GM12878 (cell line): ENCODE measurements around the gene CCP110. TPM values are rescaled to one million over a fixed set of nuclear protein-coding genes. Genes with fewer than 3 reads are reported as not detected.

Experiments
- ATAC-seq: fragments of 200-7000 bp; cut with Tn5 transposase; 3 replicates; pipeline ENCODE4 v1.9.1; 2020; ENCODE audit warnings: mild to moderate bottlenecking, moderate library complexity
- BruUV-seq: library from RNA; stranded (reverse); fragments of 400-500 nt; replicated peaks from 2 replicates; lab custom pipeline; 2021; lab: Mats Ljungman, UMichigan
- CTCF ChIA-PET: fragments of 300-600 bp; sonication (Branson Sonifier 250); formaldehyde crosslinking; extraction: SDS; loops from one replicate; lab custom pipeline; 2021; ENCODE audit warnings: inconsistent platforms; lab: Yijun Ruan, JAX
- POLR2A ChIA-PET: fragments of 350-600 bp; formaldehyde crosslinking; extraction: SDS; loops from one replicate; lab custom pipeline; 2021; ENCODE audit warnings: inconsistent platforms; lab: Charles Lee
- RAD21 ChIA-PET: fragments of 300-600 bp; sonication (Branson Sonifier 250); formaldehyde crosslinking; loops from one replicate; lab custom pipeline; 2023; ENCODE audit warnings: antibody characterized with exemption; ENCODE audit not compliant: unreplicated experiment; lab: Charles Lee
- SMC1A ChIA-PET: fragments of 300-600 bp; sonication (Branson Sonifier 250); formaldehyde crosslinking; loops from one replicate; lab custom pipeline; 2023; ENCODE audit not compliant: unreplicated experiment, uncharacterized antibody; lab: Charles Lee
- DNase-seq: peaks from one replicate; pipeline ENCODE4 v3.0.0-alpha.2; 2011; ENCODE audit warnings: low read depth, low spot score
- FAIRE-seq: peaks from 3 replicates; lab custom pipeline; 2011; peaks lifted over from hg19 to GRCh38; lab: Jason Lieb, UNC
- H2AFZ ChIP-seq: 2 replicates; pipeline ENCODE4 v1.6.0; 2011; ENCODE audit warnings: low read depth, low read length, control low read depth; ENCODE audit not compliant: control insufficient read depth
- H3K27ac ChIP-seq: 2 replicates; pipeline ENCODE4 v1.5.1; 2011; ENCODE audit warnings: control low read depth; ENCODE audit not compliant: control insufficient read depth, insufficient read depth
- H3K27me3 ChIP-seq, 2 experiments: replicated peaks in 1 of 2; 2 replicates each; pipeline versions ENCODE4 v1.6.0 to v1.6.1; 2011; ENCODE audit warnings: low read length in 1 of 2; ENCODE audit not compliant: control insufficient read depth in 2 of 2, insufficient read depth in 2 of 2
- H3K36me3 ChIP-seq, 2 experiments: 2 replicates each; pipeline ENCODE4 v1.5.1; 2011; ENCODE audit warnings: low read length in 1 of 2; ENCODE audit not compliant: control insufficient read depth in 2 of 2, insufficient read depth in 2 of 2
- H3K4me1 ChIP-seq: 2 replicates; pipeline ENCODE4 v1.6.1; 2011; ENCODE audit warnings: mild to moderate bottlenecking, low read length, moderate library complexity, mixed read lengths; ENCODE audit not compliant: control insufficient read depth, insufficient read depth
- H3K4me2 ChIP-seq: 2 replicates; pipeline ENCODE4 v1.6.0; 2011; ENCODE audit warnings: control low read depth; ENCODE audit not compliant: control insufficient read depth, insufficient read depth
- H3K4me3 ChIP-seq: fragments of 200-600 bp; sonication (generic); 2 replicates; pipeline ENCODE4 v1.5.1; 2016
- H3K79me2 ChIP-seq: 2 replicates; pipeline ENCODE4 v1.6.0; 2011; ENCODE audit warnings: low read length; ENCODE audit not compliant: control insufficient read depth, insufficient read depth
- H3K9ac ChIP-seq: 2 replicates; pipeline ENCODE4 v1.8.0; 2011; ENCODE audit warnings: low read length, control low read depth, mixed read lengths; ENCODE audit not compliant: control insufficient read depth, insufficient read depth
- H3K9me3 ChIP-seq: replicated peaks from 3 replicates; pipeline ENCODE4 v1.5.1; 2011; ENCODE audit warnings: mild to moderate bottlenecking, low read length; ENCODE audit not compliant: control insufficient read depth, insufficient read depth
- H4K20me1 ChIP-seq: 2 replicates; pipeline ENCODE4 v1.6.0; 2011; ENCODE audit not compliant: control insufficient read depth, insufficient read depth
- ATF2 ChIP-seq: IDR thresholded peaks from 2 replicates; pipeline ENCODE4 v1.6.1; 2012; ENCODE audit warnings: low read length, inconsistent platforms
- ATF7 ChIP-seq: fragments of 450-650 bp; IDR thresholded peaks from 2 replicates; pipeline ENCODE4 v1.6.1; 2016; ENCODE audit warnings: low read depth, mild to moderate bottlenecking
- E2F4 ChIP-seq: IDR thresholded peaks from 2 replicates; pipeline ENCODE4 v1.6.1; 2012; ENCODE audit warnings: low read depth, low read length, improper control_type of control experiment
- GATAD2B ChIP-seq: fragments of 450-650 bp; conservative IDR thresholded peaks from 2 replicates; pipeline ENCODE4 v1.6.1; 2017; ENCODE audit warnings: low read depth, mild to moderate bottlenecking, moderate library complexity
- IKZF1 ChIP-seq: fragments of 450-650 bp; conservative IDR thresholded peaks from 2 replicates; pipeline ENCODE4 v1.6.1; 2017; ENCODE audit warnings: antibody characterized with exemption, mild to moderate bottlenecking
- KAT2A ChIP-seq: conservative IDR thresholded peaks from 2 replicates; pipeline ENCODE4 v1.6.1; 2011; ENCODE audit warnings: low read depth, low read length; ENCODE audit not compliant: control insufficient read depth
- MTA2 ChIP-seq: fragments of 450-650 bp; IDR thresholded peaks from 2 replicates; pipeline ENCODE4 v1.6.1; 2016; ENCODE audit warnings: low read depth, mild to moderate bottlenecking, moderate library complexity
- NBN ChIP-seq: fragments of 450-650 bp; IDR thresholded peaks from 2 replicates; pipeline ENCODE4 v1.6.1; 2016
- NFYA ChIP-seq: IDR thresholded peaks from 2 replicates; pipeline ENCODE4 v1.6.1; 2011; ENCODE audit warnings: low read depth, mild to moderate bottlenecking, low read length, improper control_type of control experiment, borderline replicate concordance
- POU2F2 ChIP-seq: IDR thresholded peaks from 3 replicates; pipeline ENCODE4 v1.6.1; 2011; ENCODE audit warnings: low read depth, mild to moderate bottlenecking, low read length, borderline replicate concordance
- SUPT20H ChIP-seq: IDR thresholded peaks from 2 replicates; pipeline ENCODE4 v1.6.1; 2011; ENCODE audit warnings: low read depth, mild to moderate bottlenecking, low read length, moderate library complexity, borderline replicate concordance; ENCODE audit not compliant: control insufficient read depth
- WRNIP1 ChIP-seq: IDR thresholded peaks from 2 replicates; pipeline ENCODE4 v1.6.1; 2011; ENCODE audit warnings: low read depth, low read length, improper control_type of control experiment, borderline replicate concordance
- ZBTB4 ChIP-seq: fragments of 450-650 bp; formaldehyde crosslinking; IDR thresholded peaks from 2 replicates; pipeline ENCODE4 v1.4.0; 2022; ENCODE audit warnings: mild to moderate bottlenecking, moderate library complexity
- WGBS: methylation state at CpG from one replicate; pipeline ENCODE4 v1.1.6; 2016; ENCODE audit warnings: low lambda C conversion rate; ENCODE audit not compliant: insufficient replicate concordance, insufficient coverage; ENCODE audit errors: missing lambda C conversion rate; 5-methylcytosine and 5-hydroxymethylcytosine counted together
- in situ Hi-C: fragments of 300-500 bp; cut with MboI; formaldehyde crosslinking; loops from 9 replicates; pipeline ENCODE4 v1.14.3; 2018; ENCODE audit warnings: mixed read lengths
- intact Hi-C: fragments of 100-400 bp; cut with micrococcal nuclease; formaldehyde crosslinking; loops from one replicate; pipeline ENCODE4 v1.14.2; 2022; ENCODE audit not compliant: unreplicated experiment
- polyA plus RNA-seq, 11 experiments: library from polyadenylated mRNA; depleted of rRNA in 4 of 11; unstranded in 6 of 11; stranded (reverse) in 5 of 11; fragments of >200 nt; fragmentation: Nextera tagmentation in 4 of 11; fragmentation: Illumina TruSeq in 1 of 11; extraction: Ambion mirVana in 4 of 11; extraction: Trizol in 1 of 11; gene quantifications; 1 replicate in 1 of 11; 2 replicates in 10 of 11; pipeline versions ENCODE4 v1.2.1 to v1.2.3, GENCODE V29; 2011 to 2016; ENCODE audit warnings: inconsistent platforms in 2 of 11, missing spikeins in 2 of 11, low read depth in 1 of 11
- total RNA-seq, 4 experiments: library from RNA; depleted of rRNA in 3 of 4; stranded (reverse); fragments of >200 nt in 3 of 4; fragmentation: Illumina TruSeq in 1 of 4; extraction: Trizol in 1 of 4; gene quantifications; 2 replicates each; pipeline versions ENCODE4 v1.2.1 to v1.2.3, GENCODE V29; 2013 to 2021

CCP110 gene
- total and polyA plus RNA-seq, 10 of the 15 experiments (the other 5 are each of a cell fraction or from before 2014, with no cell fraction given), result 6.4 to 38.1 (median 26.7) TPM

- RAD21 ChIA-PET, result no interaction called here
- Histone ChIP-seq H3K9me3 (no peaks in the 10 kb centered on the region), H3K4me1 (no peaks in the 10 kb centered on the region), H3K9ac (no peak overlapping the region), H3K79me2 (no peaks in the 10 kb centered on the region), H3K4me3 (no peak overlapping the region), H4K20me1 (no peaks in the 10 kb centered on the region), H3K4me2 (no peak overlapping the region), H3K27ac (no peak overlapping the region), H3K27me3 (no peaks in the 10 kb centered on the region), H3K36me3 (peaks cover 5 to 19% of the 10 kb centered on the region in 2 experiments; a peak in 3 of 4 replicates), H2AFZ (no peak overlapping the region)
- no peak for FAIRE-seq
- intact Hi-C loops, result no loop called here
- SMC1A ChIA-PET, result interaction anchor here (1.4 kb wide), 1 partner anchor 11 kb away, joined by 8 read pairs; no protein-coding TSS in a partner anchor
- 97% methylated on average over 6 of the region's 6 CpGs for WGBS
- CTCF ChIA-PET, result interaction anchor here (1.0 to 6.9 kb wide), 4 partner anchors 9 to 140 kb away, joined by 3 to 51 read pairs (median 4); partner anchors contain the start of gene VPS35L
- no peak for ATAC-seq
- no TSS peak for BruUV-seq
- TF ChIP-seq IKZF1, result no peak
- TF ChIP-seq POU2F2, result no peak
- TF ChIP-seq SUPT20H, result no peak
- TF ChIP-seq ATF7, result no peak
- TF ChIP-seq WRNIP1, result no peak
- TF ChIP-seq NFYA, result no peak
- TF ChIP-seq ZBTB4 (CRISPR knock-in tag), result no peak
- no peak for TF ChIP-seq E2F4
- no peak for TF ChIP-seq GATAD2B
- TF ChIP-seq NBN, result no peak
- no peak for TF ChIP-seq ATF2
- TF ChIP-seq MTA2, result no peak
- no peak for TF ChIP-seq KAT2A
- DNase-seq, result no peak
- in situ Hi-C loops, result no loop called here
- POLR2A ChIA-PET, result no interaction called here
Observed at GRCh38 chr16:19540241-19540970, 16.7 kb downstream of the CCP110 start.
